Measurements from ENCODE around the gene SCNN1A. TPM values are rescaled to one million over a fixed set of nuclear protein-coding genes. Genes with fewer than 3 reads are reported as not detected.

Gene SCNN1A
- total and polyA plus RNA-seq, 2 donors (not counting 3 experiments of a cell fraction or from before 2014, with no cell fraction given) = 0.12 to 0.18 TPM

GRCh38 chr12:6327229-6328041, 47.9 kb downstream of the SCNN1A start:
- Histone ChIP-seq H3K4me3 (replicated peaks in 1 of 3; ENCODE audit: insufficient read depth in 1 of 3, low read depth in 1 of 3, low read length in 3 of 3) (no peak overlapping the region), H3K9me1 (replicated peaks; ENCODE audit: control insufficient read depth, extremely low read depth, insufficient read depth, low read length) (no peaks in the 10 kb centered on the region), H3K36me3 (ENCODE audit: control insufficient read depth in 2 of 2, extremely low read depth in 1 of 2, insufficient read depth in 2 of 2, low read length in 2 of 2) (peaks cover 26 to 36% of the 10 kb centered on the region in 2 experiments), H2AFZ (ENCODE audit: low read depth, low read length) (no peak overlapping the region), H3K4me1 (ENCODE audit: control insufficient read depth, extremely low read depth, insufficient read depth, low read length) (peaks cover 34% of the 10 kb centered on the region), H3K27ac (ENCODE audit: insufficient read depth, low read depth, low read length) (no peak overlapping the region), H3K9me3 (replicated peaks; ENCODE audit: control insufficient read depth, insufficient read depth, low read length) (no peaks in the 10 kb centered on the region), H3K9ac (replicated peaks; ENCODE audit: extremely low read depth, insufficient read depth, low read length) (no peak overlapping the region), H3K79me2 (ENCODE audit: control insufficient read depth, insufficient read depth, low read length) (peaks cover 12% of the 10 kb centered on the region), H3K4me2 (ENCODE audit: insufficient read depth, low read length) (no peak overlapping the region), H3K27me3 (ENCODE audit: control insufficient read depth in 2 of 2, insufficient read depth in 2 of 2, low read length in 2 of 2) (no peaks in the 10 kb centered on the region), H4K20me1 (replicated peaks; ENCODE audit: control insufficient read depth, extremely low read depth, insufficient read depth, low read length) (no peaks in the 10 kb centered on the region)
- dilution Hi-C loops (cut with MboI; ENCODE audit: extremely low pct_ligation_motif_present, low sequenced_read_pairs) (no loop called here), intact Hi-C loops (cut with micrococcal nuclease) (no loop called here)
- FAIRE-seq (no peak), DNase-seq (ENCODE audit: low read depth, low spot score) (no peak)
- ChIA-PET CTCF (interaction anchor here (1.0 to 4.9 kb wide), 8 partner anchors 8 to 138 kb away, joined by 3 to 47 read pairs (median 8); partner anchors contain the start of genes TAPBPL and TNFRSF1A), POLR2A (no interaction called here)
- no peak for TF ChIP-seq CTCF (IDR thresholded peaks at IDR 0.05; ENCODE audit: extremely low read depth in 1 of 2, insufficient read depth in 1 of 2, low read depth in 1 of 2, low read length in 2 of 2)
- TF ChIP-seq EZH2 (IDR thresholded peaks at IDR 0.05; ENCODE audit: borderline replicate concordance, low read depth, low read length, severe bottlenecking) = no peak
- no peak for TF ChIP-seq FOS (IDR thresholded peaks at IDR 0.05; ENCODE audit: borderline replicate concordance, insufficient read depth, low read length)
- TF ChIP-seq MYC (IDR thresholded peaks at IDR 0.05; ENCODE audit: low read depth, low read length) = no peak
- TF ChIP-seq GATA2 (IDR thresholded peaks at IDR 0.05; ENCODE audit: insufficient read depth, insufficient read length, low read depth, low read length) = no peak
- TF ChIP-seq POLR2AphosphoS5 (IDR thresholded peaks at IDR 0.05; ENCODE audit: insufficient read depth, low read depth, low read length) = no peak
- peak; percentile 14 for TF ChIP-seq POLR2A (IDR thresholded peaks at IDR 0.05; ENCODE audit: low read depth, low read length)
- BruUV-seq (replicated peaks) = no TSS peak
